ENCODE results near the gene GPM6B.

GPM6B gene, protein sequence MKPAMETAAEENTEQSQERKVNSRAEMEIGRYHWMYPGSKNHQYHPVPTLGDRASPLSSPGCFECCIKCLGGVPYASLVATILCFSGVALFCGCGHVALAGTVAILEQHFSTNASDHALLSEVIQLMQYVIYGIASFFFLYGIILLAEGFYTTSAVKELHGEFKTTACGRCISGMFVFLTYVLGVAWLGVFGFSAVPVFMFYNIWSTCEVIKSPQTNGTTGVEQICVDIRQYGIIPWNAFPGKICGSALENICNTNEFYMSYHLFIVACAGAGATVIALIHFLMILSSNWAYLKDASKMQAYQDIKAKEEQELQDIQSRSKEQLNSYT

DNA sequence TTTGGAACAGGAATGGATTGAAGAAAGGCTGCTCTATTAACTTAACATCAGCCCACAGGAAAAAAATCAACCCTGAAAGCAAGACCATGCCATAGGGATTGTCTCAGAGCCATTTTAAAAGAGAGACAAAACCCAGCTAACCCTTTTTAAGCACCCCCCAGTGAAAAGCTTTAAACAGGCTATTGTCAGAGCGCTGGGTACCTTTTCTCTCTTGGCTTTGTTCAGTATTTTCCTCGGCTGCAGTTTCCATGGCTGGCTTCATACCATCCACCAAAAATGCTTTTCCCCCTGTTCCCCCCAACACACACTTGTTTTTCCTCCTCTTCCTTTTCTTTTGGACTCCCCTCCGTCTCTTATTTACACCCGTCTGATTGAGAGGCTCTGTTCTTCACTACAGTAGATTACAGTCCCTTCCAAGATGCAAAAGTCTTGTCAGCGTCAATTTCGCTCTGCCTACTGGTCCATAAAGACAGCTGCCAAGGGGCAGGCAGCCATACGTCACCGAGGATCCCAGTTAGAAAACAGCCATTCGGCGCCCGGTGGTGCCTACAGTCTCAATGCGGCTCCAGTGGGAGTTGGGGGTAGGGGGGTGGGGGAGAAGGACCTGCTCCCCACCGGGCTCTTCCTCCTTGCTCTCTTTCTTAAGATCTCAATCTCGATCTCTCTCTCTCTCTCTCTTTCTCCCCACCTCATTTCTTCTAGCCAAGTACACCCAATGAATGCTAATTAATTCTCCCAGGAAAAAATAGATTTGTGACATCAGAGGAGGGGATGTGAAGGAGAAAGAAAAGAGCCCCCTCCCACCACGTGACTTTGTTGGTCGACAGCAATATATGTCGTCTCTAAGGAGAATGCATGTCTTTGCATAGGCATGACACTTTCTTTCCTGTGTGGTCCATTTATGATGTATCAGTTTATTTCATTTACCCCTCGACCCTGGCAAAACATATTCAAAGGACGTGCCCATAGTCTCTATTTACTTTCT, at the start of gene GPM6B:
TSS of gene GPM6B (minus strand) at position 451 of the 985 bp plus-strand sequence. CDS start at position 262, 189 bp downstream.
- FAIRE-seq: no peak
- no peak for DNase-seq (ENCODE audit: insufficient read length, low spot score)

GRCh38 chrX:13864264-13864663, 47.4 kb upstream of the GPM6B start:
- FAIRE-seq (no peak), DNase-seq (ENCODE audit: insufficient read length, low spot score) (no peak)

DNA sequence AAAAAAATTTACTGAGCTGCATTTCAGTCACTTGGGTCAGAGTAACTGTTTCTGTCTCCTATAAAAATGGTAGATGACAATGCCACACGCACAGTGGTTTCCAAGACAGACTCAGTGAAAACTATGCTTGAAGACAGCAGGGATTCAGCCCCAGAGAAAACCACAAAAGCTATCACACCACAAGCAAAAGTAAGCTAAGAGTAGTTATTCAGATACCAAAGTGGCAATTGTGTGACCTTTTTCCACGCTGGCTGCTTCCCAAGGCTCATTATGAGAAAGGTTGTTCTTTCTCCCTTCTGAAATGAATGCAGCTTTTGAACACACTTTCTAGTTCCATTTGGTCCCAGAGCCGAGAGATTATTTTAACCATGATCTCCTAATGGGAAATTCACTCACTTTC, 46.4 kb upstream of the GPM6B start:
- FAIRE-seq (no peak), DNase-seq (ENCODE audit: insufficient read length, low spot score) (no peak)

DNA sequence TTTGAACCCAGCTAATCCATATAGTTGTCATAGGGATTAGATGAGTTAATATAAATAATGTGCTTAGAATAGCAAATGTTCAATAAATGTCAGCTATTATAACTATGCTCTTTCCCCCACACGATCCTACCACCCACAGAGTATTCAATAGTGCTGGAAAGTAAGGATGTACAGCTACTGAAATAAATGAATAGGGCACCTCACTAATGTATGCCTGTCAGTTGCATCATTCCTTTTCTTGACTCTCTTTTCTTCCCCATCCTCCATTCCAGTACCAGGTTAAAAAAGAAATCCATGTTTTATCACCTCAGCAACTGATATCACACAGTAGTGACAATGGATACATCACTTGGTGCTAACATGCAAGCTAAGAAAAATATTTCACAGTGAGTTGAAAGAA, 42.8 kb upstream of the GPM6B start:
- DNase-seq (ENCODE audit: insufficient read length, low spot score) (no peak), FAIRE-seq (no peak)

DNA sequence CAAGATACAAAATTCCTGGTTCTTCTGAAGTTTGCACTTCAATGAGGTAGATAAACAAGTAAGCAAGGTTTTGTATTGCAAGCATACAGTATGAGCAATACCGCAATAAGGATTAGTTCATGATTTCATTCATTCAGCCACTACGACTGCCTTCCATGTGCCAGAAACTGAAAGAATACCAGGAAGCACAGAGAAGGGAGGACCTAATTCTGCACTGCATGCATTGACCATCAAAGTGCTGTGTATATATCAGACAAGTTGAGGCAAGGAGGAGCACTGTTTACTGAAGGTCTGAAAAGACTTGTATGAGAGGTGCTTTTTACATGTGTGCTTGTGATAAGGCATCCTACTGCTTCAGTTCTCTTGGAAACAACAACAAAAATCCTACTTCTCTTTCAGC, 40.9 kb upstream of the GPM6B start:
- FAIRE-seq: peak; percentile 40
- no peak for DNase-seq (ENCODE audit: insufficient read length, low spot score)

DNA sequence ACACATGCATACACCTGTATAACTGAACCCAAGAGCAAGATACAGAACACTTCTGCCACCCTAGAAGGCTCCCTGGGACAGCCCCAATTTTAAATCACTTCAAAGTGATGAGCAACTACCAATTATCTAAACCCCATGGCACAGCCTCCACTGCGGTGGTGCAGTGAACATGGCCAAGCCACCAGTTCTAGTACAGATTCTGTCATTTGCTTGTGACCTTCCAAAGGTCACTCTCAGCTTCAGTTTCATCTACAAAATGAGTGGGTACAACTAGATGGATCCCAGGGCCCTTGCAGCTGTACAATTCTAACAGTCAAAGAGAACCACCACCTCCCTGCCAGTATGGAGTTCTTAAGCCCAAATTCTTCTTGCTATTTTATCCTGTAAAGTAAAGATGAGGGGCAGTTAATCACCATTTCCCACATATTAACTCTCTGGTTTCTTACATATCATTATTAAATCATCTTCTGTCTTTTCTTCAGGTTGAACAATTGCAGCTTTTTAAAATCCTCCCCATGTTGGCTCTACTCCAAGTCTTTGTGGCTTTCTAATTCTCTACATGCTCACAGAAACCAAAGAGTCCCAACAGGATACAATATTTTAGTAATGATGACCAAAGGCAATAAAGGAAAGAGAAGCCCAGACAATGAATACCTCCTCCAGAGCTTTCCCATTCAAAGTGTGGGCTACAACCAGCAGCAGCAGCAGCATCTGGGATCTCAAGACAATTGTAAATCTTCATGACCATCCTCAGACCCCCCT, 39.0 kb upstream of the GPM6B start:
- no peak for DNase-seq (ENCODE audit: insufficient read length, low spot score)

DNA sequence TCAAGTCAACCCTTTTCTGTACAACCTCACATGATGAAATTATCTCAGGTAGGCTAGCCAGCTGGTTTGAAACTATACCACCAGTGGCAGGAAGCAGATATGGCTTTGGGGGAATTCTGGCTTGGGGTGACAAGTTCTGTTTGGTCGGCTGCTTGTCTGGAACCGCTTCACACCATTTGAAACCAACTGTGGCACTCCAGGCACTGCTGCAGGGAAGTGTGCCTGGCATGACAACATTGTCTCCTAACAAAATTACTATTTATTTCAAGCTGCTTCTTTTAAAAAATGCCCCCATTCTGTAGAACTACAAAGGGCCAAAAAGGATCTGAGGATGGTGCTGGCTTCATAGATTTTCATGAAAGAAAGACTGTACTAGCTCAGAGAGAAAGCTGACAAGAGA, 37.1 kb upstream of the GPM6B start:
- FAIRE-seq: peak; percentile 39
- DNase-seq (ENCODE audit: insufficient read length, low spot score): no peak

More for the DNA sequence above, 39.0 kb upstream of the GPM6B start:
- FAIRE-seq: no peak

DNA sequence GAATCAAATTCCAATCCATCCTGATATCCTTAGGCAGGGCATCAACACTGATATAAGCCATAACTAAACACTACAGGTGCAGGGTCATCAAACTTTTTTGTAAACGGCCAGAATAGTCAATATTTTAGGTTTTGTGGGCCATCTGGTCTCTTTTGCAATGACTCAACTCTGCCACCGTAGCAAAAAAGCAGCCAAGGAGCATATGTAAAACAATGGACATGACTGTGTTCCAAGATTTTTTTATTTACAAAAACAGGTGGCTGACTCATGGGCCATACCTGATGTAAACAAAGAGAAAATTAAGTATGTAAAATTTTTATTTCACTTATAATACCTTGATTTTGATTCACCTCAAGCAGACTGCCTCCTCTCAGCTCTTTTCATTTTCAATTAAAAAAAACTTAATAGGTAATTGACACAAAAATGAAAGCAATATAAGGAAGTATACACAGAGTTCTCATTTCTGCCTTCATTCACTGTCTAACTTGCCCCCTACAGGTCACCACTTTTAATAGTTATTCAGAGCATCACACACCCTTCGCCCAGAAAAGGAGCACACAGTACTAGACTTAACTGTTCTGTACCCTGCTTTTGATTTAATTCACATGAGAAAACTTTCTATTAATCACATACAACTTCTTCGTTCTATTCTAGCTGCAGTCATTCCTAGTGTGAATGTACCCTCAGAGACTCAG, 35.3 kb upstream of the GPM6B start:
- FAIRE-seq (peak; percentile 86), DNase-seq (ENCODE audit: insufficient read length, low spot score) (no peak)

GRCh38 chrX:13845721-13846378, 29.0 kb upstream of the GPM6B start:
- FAIRE-seq (no peak), DNase-seq (ENCODE audit: insufficient read length, low spot score) (no peak)

- DNase-seq (ENCODE audit: insufficient read length, low spot score): no peak
- FAIRE-seq: peak; percentile 70
Observed at GRCh38 chrX:13843150-13843721, 26.3 kb upstream of the GPM6B start.

GRCh38 chrX:13840121-13840520, 23.2 kb upstream of the GPM6B start:
- FAIRE-seq: no peak

DNA sequence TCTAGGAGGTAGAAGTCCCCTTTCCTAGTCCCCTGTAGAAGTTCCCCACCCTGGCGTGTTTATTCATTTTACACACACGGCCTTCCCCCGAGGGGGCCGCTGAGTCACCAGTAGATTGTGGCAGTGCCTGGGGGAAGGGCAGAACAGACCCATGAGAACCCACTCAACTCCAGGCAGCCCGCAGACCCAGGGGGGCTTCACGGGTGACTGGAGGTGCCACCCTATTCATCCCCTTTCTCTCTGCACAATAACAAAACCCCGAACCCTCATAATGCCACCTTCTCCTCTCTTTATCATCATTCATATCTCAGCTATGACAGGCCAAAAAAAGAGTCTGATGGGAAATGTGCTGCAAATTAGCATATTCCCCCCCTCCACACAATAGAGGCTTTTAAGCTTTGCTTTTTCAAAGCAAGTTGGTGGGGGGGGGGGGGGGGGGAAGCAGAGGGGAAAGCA, 20.4 kb upstream of the GPM6B start:
- peak; percentile 70 for FAIRE-seq
- no peak for DNase-seq (ENCODE audit: insufficient read length, low spot score)

More at GRCh38 chrX:13840121-13840520, 23.2 kb upstream of the GPM6B start:
- no peak for DNase-seq (ENCODE audit: insufficient read length, low spot score)

GRCh38 chrX:13836575-13836974, 19.7 kb upstream of the GPM6B start:
- DNase-seq (ENCODE audit: insufficient read length, low spot score): no peak
- FAIRE-seq: no peak

GRCh38 chrX:13835825-13836224, 18.9 kb upstream of the GPM6B start:
- DNase-seq (ENCODE audit: insufficient read length, low spot score): no peak
- FAIRE-seq: no peak

DNA sequence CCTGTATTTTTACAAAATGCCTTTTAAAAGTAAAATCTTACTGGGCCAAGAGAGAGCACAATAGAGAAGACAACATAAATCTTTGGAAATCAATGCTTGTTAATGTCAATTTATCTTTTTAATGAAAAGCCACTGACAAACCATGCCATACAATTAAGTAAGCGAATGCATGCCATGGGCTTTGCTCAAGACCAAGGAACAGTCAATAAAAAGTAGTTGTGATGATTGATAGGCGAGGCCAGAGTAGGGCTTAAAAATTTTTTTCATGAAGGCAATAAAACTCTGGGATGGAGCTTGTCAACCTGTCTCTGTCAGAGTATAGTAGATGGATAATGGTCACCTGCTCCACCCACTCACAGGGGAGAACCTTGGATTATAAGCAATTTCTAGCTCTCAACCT, 17.5 kb upstream of the GPM6B start:
- peak; percentile 47 for FAIRE-seq

DNA sequence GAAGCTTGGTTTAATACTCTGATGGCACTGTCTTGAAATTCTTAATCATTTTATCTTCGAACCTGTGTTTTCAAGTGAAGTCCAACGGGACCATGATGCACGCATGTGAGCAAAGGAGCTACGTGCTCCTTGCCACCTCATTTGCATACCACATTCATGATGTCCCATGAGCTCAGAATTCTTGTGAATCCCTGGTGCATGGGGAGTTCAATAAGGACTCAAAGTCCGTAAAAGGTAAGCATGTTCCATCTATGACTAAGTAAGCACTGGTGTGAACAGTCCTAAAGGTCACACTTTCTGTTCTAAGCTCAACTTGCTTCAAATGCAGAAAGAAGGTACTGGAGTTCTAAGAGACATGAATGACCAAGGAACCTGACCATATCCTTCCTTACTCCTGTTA, 13.1 kb upstream of the GPM6B start:
- FAIRE-seq: peak; percentile 14
- DNase-seq (ENCODE audit: insufficient read length, low spot score): no peak

More for the DNA sequence above, 17.5 kb upstream of the GPM6B start:
- DNase-seq (ENCODE audit: insufficient read length, low spot score): no peak

DNA sequence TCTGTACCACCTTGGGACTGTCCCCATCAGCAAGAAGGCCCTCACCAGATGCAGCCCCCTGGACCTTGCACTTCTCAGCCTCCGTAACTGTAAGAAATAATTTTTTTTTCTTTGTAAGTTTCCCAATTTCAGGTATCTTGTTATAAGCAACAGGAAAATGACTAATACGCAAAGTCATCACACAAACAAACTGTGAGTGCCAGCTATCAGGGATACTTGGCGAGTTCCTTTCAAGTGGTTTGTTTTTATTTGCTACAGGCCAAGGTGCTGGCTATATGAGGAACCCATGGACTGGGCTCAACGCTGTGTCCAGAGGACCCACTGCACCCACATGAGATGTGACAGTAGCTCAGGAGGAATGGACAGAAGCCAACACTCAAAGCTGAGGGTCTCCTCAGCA, 11.5 kb upstream of the GPM6B start:
- FAIRE-seq: no peak
- DNase-seq (ENCODE audit: insufficient read length, low spot score): no peak

GRCh38 chrX:13827298-13828090, 10.6 kb upstream of the GPM6B start:
- FAIRE-seq (peak; percentile 49), DNase-seq (ENCODE audit: insufficient read length, low spot score) (no peak)
